ENCODE data around the gene ICAM1. TPM values are rescaled to one million over a fixed set of nuclear protein-coding genes. Genes with fewer than 3 reads are reported as not detected.

The ICAM1 gene
- total RNA-seq, 2 donors from 2014 or later: 7.3 to 68.9 TPM

DNA sequence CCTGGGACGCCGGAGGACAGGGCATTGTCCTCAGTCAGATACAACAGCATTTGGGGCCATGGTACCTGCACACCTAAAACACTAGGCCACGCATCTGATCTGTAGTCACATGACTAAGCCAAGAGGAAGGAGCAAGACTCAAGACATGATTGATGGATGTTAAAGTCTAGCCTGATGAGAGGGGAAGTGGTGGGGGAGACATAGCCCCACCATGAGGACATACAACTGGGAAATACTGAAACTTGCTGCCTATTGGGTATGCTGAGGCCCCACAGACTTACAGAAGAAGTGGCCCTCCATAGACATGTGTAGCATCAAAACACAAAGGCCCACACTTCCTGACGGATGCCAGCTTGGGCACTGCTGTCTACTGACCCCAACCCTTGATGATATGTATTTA, 14.5 kb downstream of the ICAM1 start:
- Histone ChIP-seq H3K4me3 (no peak overlapping the region), H3K36me3 (replicated peaks in 1 of 2; ENCODE audit: insufficient read depth in 1 of 2, low read depth in 2 of 2) (peaks cover 0 to 5% of the 10 kb centered on the region in 2 donors), H3K9me3 (no peaks in the 10 kb centered on the region), H3K27ac (no peak overlapping the region), H3K27me3 (peaks cover 0 to 22% of the 10 kb centered on the region in 2 donors), H3K4me1 (peaks cover 35% of the 10 kb centered on the region)
- TF ChIP-seq POLR2A (IDR thresholded peaks at IDR 0.05): no peak
- TF ChIP-seq, protein P1, sequence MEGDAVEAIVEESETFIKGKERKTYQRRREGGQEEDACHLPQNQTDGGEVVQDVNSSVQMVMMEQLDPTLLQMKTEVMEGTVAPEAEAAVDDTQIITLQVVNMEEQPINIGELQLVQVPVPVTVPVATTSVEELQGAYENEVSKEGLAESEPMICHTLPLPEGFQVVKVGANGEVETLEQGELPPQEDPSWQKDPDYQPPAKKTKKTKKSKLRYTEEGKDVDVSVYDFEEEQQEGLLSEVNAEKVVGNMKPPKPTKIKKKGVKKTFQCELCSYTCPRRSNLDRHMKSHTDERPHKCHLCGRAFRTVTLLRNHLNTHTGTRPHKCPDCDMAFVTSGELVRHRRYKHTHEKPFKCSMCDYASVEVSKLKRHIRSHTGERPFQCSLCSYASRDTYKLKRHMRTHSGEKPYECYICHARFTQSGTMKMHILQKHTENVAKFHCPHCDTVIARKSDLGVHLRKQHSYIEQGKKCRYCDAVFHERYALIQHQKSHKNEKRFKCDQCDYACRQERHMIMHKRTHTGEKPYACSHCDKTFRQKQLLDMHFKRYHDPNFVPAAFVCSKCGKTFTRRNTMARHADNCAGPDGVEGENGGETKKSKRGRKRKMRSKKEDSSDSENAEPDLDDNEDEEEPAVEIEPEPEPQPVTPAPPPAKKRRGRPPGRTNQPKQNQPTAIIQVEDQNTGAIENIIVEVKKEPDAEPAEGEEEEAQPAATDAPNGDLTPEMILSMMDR (IDR thresholded peaks at IDR 0.05): no peak
- WGBS, 2 donors: 67 to 81% methylated on average over 1 to 4 of the region's 4 CpGs
- ATAC-seq (no peak), DNase-seq (no peak)
- intact Hi-C loops (cut with DNase I): no loop called here

DNA sequence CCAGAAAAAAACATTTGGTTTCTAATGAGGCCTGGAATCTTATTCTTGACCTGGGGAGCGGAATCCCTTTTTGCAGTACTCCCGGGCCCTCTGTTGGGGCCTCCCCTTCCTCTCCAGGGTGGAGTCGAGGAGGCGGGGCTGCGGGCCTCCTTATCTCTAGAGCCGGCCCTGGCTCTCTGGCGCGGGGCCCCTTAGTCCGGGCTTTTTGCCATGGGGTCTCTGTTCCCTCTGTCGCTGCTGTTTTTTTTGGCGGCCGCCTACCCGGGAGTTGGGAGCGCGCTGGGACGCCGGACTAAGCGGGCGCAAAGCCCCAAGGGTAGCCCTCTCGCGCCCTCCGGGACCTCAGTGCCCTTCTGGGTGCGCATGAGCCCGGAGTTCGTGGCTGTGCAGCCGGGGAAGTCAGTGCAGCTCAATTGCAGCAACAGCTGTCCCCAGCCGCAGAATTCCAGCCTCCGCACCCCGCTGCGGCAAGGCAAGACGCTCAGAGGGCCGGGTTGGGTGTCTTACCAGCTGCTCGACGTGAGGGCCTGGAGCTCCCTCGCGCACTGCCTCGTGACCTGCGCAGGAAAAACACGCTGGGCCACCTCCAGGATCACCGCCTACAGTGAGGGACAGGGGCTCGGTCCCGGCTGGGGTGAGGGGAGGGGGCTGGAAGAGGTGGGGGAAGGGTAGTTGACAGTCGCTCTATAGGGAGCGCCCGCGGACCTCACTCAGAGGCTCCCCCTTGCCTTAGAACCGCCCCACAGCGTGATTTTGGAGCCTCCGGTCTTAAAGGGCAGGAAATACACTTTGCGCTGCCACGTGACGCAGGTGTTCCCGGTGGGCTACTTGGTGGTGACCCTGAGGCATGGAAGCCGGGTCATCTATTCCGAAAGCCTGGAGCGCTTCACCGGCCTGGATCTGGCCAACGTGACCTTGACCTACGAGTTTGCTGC, 16.1 kb downstream of the ICAM1 start, which contains the start of gene ICAM4:
TSS of gene ICAM4 (plus strand) at position 153 of the 935 bp plus-strand sequence. CDS start at position 211, 58 bp downstream.
- WGBS, 2 donors: 3 to 12% methylated on average over 8 to 59 of the region's 59 CpGs
- Histone ChIP-seq H3K27me3 (peaks cover 0 to 36% of the 10 kb centered on the region in 2 donors), H3K4me3 (no peak within 1 kb of the TSS), H3K27ac (peak within 1 kb of the TSS in 1 of 4 donors; percentile 23), H3K4me1 (peaks cover 52% of the 10 kb centered on the region), H3K9me3 (no peaks in the 10 kb centered on the region), H3K36me3 (replicated peaks in 1 of 2; ENCODE audit: insufficient read depth in 1 of 2, low read depth in 2 of 2) (peaks cover 0 to 5% of the 10 kb centered on the region in 2 donors)
- peak in 3 of 4 donors; percentile 42 to 63 (median 48) for DNase-seq
- intact Hi-C loops (cut with DNase I): no loop called here
- TF ChIP-seq, protein P1 (IDR thresholded peaks at IDR 0.05): no peak
- peak in 1 of 3 donors; percentile 11 for TF ChIP-seq POLR2A (IDR thresholded peaks at IDR 0.05)
- ATAC-seq: peak; percentile 19

DNA sequence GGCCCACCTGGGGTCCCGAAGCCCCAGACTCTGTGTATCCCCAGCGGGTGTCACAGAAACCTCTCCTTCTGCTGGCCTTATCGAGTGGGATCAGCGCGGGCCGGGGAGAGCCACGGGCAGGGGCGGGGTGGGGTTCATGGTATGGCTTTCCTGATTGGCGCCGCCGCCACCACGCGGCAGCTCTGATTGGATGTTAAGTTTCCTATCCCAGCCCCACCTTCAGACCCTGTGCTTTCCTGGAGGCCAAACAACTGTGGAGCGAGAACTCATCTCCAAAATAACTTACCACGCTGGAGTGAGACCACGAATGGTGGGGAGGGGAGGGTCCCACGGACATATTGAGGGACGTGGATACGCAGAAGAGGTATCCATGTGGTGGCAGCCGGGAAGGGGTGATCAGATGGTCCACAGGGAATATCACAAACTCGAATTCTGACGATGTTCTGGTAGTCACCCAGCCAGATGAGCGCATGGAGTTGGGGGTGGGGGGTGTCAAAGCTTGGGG, 17.8 kb downstream of the ICAM1 start:
- no peaks in the 10 kb centered on the region for H3K9me3 ChIP-seq
- peaks cover 0 to 5% of the 10 kb centered on the region in 2 donors for H3K36me3 ChIP-seq (replicated peaks in 1 of 2; ENCODE audit: insufficient read depth in 1 of 2, low read depth in 2 of 2)
- no peak for DNase-seq
- H3K27ac ChIP-seq: no peak overlapping the region
- WGBS, 2 donors: 3 to 5% methylated on average over 16 to 23 of the region's 23 CpGs
- TF ChIP-seq POLR2A (IDR thresholded peaks at IDR 0.05): no peak
- TF ChIP-seq, protein P1 (IDR thresholded peaks at IDR 0.05): no peak
- H3K4me3 ChIP-seq: no peak overlapping the region
- ATAC-seq: no peak
- peaks cover 0 to 52% of the 10 kb centered on the region in 2 donors for H3K27me3 ChIP-seq
- intact Hi-C loops (cut with DNase I): no loop called here
- H3K4me1 ChIP-seq: peaks cover 62% of the 10 kb centered on the region

DNA sequence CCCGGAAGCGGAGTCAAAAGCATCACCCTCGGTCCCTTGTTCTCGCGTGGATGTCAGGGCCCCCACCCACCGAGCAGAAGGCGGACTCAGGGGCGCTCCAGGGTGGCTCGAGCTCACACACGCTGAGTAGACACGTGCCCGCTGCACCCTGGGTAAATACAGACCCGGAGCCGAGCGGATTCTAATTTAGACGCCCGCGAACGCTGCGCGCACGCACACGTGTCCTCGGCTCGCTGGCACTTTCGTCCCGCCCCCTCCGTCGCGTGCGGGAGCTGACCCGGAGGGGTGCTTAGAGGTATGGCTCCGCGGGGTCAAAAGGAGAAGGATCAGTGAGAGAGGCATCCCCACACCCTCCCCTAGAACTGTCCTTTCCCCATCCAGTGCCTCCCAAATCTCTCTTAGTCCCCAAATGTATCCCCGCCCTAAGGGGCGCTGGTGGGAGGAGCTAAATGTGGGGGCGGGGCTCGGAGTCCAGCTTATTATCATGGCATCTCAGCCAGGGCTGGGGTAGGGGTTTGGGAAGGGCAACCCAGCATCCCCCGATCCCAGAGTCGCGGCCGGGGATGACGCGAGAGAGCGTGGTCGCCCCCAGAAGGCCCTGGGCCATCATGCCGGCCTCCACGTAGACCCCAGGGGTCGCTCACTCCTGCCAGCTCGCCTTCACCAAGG, 18.4 kb downstream of the ICAM1 start:
- DNase-seq: no peak
- no peak overlapping the region for H3K27ac ChIP-seq
- no peak overlapping the region for H3K4me3 ChIP-seq
- H3K27me3 ChIP-seq: peaks cover 0 to 57% of the 10 kb centered on the region in 2 donors
- 0 to 1% methylated on average over 7 to 41 of the region's 50 CpGs for WGBS, 2 donors
- TF ChIP-seq, protein P1 (IDR thresholded peaks at IDR 0.05): no peak
- no peak for TF ChIP-seq POLR2A (IDR thresholded peaks at IDR 0.05)
- H3K9me3 ChIP-seq: no peaks in the 10 kb centered on the region
- no peak for ATAC-seq
- peaks cover 62% of the 10 kb centered on the region for H3K4me1 ChIP-seq
- intact Hi-C loops (cut with DNase I): no loop called here
- H3K36me3 ChIP-seq (replicated peaks in 1 of 2; ENCODE audit: insufficient read depth in 1 of 2, low read depth in 2 of 2): peaks cover 0 to 2% of the 10 kb centered on the region in 2 donors

Data from body of pancreas (tissue), 4 donors.